Muscle of back (tissue), 11 donors: Measurements from ENCODE around the gene EVI5L. TPM values are rescaled to one million over a fixed set of nuclear protein-coding genes. Genes with fewer than 3 reads are reported as not detected.
"Not testable (repeated sequence)": the region's sequence is repeated elsewhere in the genome, so short reads cannot be mapped to it uniquely, and the experiment has no call there.

Experiments used
- DNase-seq, 3 donors: peaks; one replicate each; pipeline versions ENCODE4 v3.0.0 to v3.0.0-alpha.2; 2013
- polyA plus RNA-seq, 10 donors: library from polyadenylated mRNA; unstranded; fragments of 120-200 nt; gene quantifications; one replicate each; pipeline ENCODE4 v1.2.1, GENCODE V29; 2013; ENCODE audit not compliant: insufficient read length in 10 of 10

Gene EVI5L
- polyA plus RNA-seq, 10 donors: 11.1 to 14.8 (median 13.3) TPM

DNA sequence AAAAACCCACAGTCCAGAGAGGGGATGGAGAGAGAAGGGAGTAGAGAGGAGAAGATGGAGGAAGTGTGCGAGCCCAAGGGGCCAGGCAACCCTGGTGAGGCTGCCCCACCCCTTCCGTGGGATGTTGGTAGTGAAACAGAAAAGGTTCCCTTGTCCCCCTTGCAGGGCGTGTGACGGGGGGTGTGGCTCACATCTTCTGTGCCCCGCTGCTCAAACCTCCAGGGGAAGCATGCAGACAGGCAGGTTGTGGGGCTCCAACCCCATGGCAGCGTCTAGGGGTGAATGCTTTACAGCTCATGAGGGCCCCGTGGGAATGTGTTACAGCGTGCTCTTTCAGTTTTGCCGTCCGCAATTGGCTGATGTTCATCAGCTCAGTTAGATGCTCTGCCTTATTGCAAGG lies 14.7 kb upstream of the EVI5L start:
- no peak for DNase-seq

DNA sequence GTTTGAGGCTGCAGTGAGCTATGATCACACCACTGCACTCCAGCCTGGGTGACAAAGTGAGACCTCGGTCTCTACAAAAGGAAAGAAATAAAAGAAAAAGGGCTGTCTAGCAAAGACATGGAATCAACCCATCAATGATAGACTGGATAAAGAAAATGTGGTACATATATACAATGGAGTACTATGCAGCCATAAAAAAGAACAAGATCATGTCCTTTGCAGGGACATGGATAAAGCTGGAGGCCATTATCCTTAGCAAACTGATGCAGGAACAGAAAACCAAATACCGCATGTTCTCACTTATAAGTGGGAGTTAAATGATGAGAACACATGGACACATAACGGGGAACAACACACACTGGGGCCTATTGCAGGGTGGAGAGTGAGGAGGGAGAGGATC lies 14.0 kb upstream of the EVI5L start:
- not testable (repeated sequence) for DNase-seq

DNA sequence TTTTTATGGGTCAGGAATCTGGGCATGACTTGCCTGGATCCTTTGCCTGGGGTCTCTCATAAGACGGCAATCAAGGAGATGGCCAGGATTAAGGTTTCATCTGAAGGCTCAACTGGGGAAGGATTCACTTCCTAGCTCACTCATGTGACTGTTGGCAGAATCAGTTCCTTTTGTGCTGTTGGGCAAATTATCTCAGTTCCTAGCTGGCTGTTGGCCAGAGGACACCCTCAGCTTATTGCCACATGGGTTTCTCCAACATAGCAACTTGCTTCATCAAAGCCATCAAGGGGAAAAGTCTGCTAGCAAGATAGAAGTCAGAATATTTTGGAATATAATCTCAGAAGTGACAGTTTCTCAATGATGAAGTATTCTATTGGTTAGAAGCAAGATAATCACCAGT lies 12.2 kb upstream of the EVI5L start:
- no peak for DNase-seq

DNA sequence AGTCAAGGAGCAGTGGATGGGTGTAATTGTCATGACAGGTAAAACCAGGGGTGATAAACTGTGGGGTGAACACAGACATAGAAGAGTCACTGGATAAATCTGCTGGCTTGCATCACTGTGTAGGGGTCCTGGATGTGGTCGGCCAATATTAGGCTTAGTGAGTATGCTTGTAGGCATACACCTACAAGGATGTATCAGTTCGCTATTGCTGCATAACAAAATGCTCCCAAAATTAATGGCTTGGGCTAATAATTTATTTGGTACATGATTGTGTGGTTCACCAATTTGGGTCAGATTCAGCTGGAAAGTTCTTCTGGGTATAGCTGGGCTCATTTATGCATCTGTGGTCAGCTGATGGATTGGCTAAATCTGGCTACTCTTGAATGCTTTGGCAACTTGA lies 11.2 kb upstream of the EVI5L start:
- DNase-seq: no peak

DNA sequence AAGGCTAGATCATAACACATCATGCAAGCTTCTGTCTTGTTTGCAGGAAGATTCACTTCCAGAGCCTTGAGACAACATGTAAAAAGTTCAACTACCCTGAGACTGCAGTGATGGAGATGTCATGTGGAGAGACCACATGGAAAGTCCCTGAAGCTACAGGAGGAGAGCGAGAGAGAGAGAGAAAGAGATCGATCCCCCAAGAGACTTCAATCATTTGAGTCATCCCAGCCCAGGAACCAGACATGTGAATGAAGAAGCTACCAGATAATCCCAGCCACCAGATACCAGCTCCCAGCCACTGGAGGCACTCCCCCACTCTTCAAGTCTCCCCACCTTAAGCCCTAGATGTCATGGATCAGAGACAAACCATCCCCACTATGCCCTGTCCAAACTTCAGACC lies 10.7 kb upstream of the EVI5L start:
- no peak for DNase-seq

DNA sequence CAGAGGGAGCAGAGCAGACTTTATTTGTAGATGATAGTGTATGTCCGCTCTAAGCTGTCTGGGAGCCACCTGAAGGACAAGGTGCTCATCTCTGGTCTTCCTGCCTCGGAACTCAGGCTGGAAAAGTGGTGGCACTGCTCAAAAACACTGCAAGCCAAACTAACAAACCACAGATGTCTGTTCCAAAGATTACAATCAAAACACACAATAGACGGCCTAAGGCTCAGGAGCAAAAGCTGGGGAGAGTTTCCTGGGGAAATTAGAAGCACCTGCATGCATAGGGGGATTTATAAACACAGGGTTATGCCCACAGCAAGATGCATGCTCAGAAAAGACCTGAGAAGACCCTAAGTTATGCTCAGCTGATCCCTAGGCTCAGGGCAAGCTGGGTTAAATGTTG lies 9.4 kb upstream of the EVI5L start:
- DNase-seq: no peak

DNA sequence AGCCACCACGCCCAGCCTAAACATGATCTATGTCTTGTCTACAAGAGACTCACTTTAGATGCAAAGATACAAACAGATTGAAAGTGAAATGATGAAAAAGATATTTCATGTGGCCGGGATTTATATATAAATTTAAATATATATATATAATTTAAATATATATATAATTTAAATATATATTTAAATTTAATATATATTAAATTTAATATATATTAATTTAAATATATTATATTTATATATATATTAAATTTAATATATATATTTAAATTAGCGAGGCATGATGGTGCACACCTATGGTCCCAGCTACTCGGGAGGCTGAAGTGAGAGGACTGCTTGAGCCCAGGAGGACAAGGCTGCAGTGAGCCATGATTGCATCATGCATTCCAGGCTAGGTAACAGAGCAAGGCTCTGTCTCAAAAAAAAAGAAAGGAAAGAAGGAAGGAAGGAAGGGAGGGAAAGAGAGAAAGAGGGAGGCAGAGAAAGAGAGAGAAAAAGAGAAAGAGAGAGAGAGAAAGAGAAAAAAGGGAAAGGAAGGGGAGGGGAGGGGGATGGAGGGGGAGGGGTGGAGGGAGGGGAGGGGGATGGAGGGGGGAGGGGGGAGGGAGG lies 7.0 kb upstream of the EVI5L start:
- no peak for DNase-seq

DNA sequence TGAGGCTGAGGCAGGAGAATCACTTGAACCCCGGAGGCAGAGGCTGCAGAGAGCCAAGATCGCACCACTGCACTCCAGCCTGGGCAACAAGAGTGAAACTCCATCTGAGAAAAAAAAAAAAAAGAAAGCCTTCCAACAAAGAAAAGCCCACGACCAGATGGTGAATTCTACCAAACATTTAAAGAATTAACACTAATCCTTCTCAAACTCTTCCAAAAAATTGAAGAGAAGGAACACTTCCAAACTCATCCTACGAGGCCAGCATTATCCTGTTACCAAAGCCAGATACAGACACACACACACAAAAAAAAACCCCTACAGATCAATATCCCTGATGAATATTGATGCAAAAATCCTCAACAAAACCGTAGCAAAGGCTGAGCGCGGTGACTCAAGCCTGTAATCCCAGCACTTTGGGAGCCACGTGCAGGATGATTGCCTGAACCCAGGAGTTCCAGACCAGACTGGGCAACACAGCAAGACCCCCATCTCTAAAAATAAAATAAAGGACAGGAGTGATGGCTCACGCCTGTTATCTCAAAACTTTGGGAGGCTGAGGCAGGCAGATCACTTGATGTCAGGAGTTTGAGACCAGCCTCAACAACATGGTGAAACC lies 6.2 kb upstream of the EVI5L start:
- DNase-seq: no peak

DNA sequence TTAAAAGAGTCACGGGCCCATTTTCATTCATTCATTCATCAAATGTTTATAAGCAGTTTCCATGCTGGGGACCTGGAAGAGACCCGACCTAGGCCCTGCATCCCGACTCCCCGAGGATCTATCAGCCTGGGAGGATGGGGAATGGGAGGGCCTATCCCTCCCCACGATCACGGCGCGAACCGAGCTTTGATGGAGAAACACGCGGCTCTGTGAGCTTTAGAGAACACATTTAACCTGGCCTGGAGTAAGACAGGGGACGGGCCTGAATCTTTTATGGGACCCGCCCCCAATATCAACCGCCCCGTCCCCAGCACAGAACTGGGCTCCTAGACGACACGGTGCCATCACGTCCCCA lies 875 bp upstream of the EVI5L start:
- no peak for DNase-seq

DNA sequence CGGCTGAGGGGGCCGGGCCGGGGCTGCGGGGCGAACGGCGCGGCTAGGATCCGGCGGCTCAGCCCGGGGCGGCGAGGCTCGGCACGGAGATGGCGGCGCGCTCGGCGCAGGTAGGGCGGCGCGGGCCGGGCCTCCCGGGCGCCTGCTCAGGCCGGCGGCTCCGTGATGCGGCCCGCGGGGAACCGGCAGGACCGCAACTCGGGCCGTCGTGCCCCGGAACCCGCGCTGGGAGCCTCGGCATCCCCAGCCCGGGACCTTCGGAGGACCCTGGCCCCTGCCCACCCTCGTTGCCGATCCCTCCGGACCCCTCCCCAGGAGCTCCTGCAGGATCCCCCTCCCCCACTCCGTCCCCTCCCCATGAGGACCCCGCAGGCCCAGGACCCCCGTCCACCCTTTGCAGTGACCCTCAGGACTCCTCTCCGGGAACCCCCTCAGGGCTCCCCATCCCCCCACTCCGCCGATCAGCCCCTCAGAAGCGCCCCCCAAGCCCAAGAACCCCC lies 304 bp downstream of the EVI5L start:
- no peak for DNase-seq

DNA sequence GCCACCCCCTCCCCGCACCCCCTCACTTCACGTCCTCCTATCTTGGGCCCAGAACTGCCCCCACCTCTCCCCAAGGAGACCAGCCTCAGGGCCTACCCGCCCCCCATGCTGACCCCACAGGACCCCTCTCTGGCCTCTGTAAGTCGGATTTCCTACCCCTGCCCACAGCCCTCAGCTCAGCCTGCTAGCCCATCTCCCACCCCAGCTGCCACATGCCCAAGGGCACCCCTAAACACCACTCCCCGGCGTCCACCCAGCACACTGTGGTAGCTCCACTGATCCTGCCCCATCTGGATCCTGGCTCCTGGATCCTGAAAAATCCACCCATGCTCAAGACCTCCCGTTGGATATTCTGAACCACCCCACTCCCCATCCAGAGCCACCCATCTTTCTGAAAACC lies 805 bp downstream of the EVI5L start:
- no peak for DNase-seq

DNA sequence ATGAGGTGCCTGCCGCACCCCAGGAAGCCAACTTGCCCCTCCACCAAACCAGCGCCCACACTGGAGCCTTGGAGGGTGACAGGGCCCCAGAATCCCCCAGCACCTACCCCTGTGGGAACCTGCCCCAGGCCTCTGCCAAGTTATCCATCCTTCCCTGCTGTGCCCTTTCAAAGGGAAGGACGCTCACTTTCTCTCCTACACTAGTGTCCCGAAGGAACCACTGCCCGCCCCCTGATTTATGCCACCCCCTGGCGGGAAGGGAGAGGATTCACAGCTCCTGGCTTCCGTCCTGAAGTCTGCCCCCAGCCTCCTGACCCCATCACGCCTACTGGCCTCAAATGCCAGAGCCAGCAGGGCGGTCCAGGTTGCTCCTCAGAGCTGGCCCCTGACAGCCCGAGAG lies 1.4 kb downstream of the EVI5L start:
- DNase-seq: no peak

DNA sequence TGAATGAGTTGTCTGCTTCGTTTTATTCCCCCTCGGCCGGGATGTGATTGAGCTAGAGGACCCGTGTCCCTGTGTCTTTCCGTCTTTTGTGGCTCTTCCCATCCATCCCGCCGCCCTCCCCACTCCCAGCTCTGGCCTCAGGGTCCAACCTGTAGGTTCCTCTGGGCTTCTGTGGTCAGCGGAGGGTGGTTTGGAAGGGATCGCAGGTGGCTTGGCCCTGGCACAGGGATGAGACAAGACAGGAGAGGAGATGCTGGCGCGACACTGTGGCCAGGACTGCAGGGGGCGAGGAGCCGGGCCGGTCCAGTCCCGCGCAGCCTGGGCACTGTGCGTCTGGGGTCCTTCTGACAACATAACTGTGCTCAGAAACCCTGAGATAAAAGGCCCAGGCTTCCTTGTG lies 2.0 kb downstream of the EVI5L start:
- no peak for DNase-seq

DNA sequence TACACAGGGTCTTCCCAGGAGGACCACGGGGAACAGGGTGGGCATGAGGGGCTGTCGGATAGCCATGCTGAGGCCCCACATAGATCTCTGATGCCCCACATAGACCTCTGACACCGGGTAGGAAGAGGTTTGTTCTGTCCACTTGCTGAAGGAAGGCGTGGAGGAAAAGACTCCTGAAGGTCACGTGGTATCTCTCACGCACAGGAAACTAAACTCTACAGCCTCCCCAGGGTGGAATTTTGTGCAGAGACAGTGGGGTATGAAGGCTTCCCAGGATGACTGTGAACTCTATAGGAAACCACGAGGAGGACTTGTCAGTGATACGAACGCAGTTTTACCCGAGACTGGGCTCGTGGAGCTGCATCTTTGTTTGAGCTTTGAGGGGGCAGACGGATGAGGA lies 2.8 kb downstream of the EVI5L start:
- no peak for DNase-seq

DNA sequence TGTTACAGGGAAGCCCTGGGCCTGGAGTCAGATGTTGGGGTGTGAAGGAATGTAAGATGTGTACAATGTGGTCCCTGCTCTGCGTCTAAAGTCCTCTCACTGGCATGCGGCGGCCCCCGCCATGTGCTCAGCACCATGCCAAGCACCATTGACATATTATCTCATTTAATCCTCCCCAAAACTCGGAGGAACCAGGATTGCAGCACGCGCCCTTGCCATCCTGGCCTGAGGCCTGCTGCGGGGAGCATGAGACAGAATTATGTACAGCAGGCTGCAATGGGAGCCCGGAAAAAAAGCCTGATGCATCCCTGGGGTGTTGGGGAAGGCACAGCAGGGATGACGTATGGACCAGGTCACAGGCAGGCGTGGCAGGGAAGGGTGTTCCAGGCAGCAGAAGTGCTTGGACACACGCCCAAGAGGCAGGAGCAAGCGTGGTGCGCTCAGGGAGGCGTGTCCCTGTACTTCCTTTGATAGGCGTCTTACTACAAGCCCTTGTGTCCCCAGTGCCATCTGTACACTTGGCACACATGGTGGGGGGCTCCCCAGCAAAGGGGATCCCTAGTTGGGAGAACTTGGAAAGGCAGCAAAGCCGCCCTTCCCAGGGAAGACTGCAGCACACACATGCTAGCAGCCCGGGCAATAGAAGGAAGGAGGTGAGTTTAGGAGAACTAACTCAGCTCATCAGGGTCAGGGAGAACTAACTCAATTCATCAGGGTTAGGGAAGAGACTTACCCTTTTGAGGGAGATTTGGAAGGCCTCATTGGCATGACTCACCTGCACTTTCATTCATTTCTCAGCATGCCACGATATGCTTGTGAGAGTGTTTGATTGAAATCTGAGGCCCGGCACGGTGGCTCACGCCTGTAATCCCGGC lies 3.4 kb downstream of the EVI5L start:
- peak in 1 of 3 donors; percentile 52 for DNase-seq

DNA sequence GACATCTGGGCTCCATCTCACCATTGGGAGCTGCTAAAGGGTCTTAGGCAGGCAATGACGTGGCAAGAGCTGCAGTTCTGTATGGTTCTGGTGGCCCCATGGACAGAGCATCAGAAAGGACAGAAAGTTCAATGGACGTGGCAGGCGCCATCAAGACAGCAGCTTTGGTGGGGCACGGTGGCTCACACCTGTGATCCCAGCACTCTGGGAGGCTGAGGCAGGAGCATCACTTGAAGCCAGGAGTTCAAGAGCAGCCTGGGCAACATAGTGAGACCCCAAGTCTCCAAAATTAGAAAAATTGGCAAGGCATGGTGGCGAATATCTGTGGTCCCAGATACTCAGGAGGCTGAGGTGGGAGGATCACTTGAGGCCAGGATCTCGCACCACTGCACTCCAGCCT lies 9.5 kb downstream of the EVI5L start:
- DNase-seq: no peak

DNA sequence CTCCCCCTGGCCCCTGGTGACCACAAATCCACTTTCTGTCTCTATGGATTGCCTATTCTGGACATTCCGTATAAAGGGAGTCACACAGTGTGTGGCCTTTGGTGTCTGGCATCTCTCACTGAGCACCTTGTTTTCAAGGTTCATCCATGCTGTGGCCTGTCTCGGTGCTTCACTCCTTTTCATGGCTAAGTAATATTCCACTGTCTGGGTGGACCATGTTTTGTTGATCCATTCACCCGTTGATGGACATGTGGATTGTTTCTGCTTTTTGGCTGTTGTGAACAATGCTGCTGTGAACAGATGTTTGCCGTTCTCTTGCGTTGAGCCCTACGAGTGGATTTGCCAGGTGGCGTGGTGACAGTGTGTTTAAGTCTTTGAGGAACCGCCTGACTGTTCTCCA lies 10.6 kb downstream of the EVI5L start:
- no peak for DNase-seq

DNA sequence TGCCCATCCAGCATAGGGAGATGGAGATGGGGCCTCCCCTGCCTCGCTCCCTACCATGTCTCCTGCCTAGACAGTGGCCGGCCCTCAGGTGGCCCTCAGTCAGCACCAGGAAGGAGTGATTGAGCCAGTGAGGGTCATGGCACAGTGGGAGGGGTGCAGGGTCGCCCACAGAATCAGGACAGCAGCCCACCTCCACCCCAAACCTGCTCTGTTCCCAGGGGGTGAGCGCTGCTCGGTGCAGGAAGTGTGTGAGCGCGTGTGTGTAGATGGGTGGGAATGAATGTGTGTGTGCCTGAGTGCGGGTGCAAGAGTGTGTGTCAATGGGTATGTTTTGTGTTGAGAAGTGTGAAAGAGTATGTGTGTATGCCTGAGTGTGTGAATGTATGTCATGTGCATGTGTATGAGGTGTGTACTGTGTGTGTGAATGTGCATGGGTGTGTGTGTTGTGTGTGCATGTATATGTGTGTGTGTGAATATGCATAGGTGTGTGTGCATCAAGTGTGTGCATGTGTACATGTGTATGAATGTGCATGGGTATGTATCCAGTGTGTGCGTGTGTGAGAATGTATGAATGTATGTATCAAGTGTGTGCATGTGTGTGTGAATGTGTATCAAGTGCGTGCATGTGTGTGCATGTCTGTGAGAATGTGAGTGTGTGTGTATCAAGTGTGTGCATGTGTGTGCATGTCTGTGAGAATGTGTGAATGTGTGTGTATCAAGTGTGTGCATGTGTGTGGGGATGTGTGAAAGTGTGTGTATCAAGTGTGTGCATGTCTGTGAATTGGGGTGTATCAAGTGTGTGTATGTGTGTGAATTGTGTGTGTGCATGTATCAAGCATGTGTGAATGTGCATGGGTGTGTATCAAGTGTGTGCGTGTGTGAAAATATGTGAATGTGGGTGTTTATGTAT lies 12.0 kb downstream of the EVI5L start:
- DNase-seq: no peak

DNA sequence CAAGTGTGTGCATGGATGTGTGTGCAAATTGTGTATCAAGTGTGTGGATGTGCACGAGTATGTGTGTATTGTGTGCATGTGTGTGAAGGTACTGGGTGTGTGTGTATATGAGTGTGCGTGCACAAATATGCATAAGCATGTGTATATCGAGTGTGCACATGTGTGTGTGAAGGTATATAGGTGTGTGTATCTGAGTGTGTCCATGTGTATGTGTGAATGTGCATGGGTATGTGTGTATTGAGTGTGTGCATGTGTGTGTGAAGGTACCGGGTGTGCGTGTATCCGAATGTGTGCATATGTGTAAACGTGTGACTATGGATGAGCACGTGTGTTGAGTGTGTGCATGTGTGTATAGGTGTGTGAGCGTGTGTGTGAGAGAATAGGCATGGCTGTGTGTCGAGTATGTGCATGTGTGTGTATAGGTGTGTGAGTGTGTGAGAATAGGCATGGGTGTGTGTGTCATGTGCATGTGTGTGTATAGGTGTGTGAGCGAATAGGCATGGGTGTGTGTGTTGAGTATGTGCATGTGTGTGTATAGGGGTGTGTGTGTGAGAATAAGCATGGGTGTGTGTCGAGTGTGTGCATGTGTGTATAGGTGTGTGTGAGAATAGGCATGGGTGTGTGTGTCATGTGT lies 12.8 kb downstream of the EVI5L start:
- DNase-seq: no peak

DNA sequence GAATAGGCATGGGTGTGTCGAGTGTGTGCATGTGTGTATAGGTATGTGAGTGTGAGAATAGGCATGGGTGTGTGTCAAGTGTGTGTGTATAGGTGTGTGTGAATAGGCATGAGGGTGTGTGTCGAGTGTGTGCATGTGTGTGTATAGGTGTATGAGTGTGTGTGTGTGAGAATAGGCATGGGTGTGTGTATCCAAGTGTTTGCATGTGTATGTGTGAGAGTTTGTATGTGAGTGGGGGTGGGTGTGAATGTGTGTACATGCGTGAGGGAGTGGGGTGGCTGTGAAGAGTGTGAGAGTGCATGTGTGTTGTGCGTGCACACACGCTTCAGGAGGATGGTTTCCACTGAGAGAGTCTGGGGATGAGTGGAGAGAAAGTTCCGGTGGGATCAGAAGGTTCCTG lies 13.5 kb downstream of the EVI5L start:
- DNase-seq: no peak

DNA sequence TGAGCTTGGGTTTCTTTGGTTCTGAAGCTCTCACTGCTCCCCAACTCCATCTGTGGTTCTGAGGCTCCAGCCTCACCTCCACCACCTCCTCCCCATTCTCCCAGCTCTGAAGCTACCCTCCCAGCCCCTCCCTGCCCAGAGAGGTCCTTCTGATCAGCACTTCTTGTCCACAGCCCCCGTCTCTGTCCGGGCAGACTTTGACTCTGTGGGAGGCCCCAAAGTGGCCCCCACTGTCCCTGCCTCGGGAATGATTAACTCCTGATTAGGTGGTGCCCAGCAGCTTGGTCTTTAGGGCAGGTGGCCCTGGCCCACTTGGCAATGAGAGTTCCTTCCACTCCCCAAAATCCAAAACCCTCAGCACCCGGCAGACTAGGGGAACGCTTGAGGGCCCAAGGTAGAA lies 14.4 kb downstream of the EVI5L start:
- no peak for DNase-seq

DNA sequence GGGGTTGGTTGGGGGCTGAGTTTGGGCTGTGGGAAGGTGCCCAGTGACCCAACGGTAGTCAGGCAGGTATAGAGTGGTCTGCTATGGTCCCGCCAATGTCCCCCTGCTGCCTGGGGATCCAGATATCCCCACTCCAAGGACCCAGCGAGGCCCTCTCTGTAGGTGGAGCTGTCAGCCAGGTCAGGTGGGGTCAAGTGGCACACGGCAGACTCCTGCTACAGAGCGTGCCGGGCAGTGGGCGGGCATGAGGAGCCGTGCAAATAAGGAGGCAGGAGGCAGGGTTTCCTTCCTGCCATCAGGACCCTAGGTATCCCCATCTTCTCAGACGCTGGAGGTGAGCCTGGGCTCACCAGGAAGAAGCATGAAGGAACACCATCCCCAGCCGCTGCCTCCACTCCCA lies 14.9 kb downstream of the EVI5L start:
- no peak for DNase-seq
